GM18498 (cell line): ENCODE results near the gene TRAPPC6A.

Source experiments
- ATAC-seq: cut with Tn5 transposase; IDR thresholded peaks from one replicate; pipeline ENCODE4 v1.9.1; 2021; ENCODE audit warnings: mild to moderate bottlenecking, moderate library complexity; ENCODE audit not compliant: unreplicated experiment

TRAPPC6A gene

DNA sequence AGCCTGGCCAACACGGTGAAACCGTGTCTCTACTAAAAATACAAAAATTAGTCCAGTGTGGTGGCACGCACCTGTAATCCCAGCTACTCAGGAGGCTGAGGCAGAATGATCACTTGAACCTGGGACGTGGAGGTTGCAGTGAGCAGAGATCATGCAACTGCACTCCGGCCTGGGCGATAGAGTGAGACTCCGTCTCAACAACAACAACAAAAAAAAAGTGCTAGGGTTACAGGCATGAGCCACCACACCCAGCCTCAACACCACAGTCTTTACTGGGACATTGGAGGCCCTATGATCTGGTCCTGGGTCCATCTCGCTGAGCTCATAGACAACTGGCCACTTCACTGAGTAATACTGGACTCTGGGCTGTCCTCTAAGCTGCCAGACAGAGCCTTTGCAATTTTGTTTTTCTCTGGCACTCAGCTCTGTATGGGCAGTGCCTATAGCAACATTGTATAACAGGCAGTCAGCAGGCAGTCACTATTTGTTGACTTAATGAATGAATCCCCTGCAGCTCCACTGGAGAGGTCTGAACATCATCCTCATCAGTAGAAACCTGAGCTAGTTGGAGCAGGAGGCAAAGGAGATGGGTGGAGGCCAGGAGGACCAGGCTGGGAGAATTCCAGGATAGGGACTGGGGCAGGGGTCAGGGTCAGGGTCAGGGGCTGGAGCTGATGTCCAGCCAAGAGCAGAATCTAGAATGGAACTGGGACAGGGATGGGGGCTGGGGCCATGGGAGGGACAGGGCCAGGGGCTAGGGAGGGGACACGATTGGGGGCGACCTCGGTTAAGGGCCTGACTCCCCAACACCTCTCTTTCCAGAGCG lies 8.7 kb upstream of the TRAPPC6A start:
- ATAC-seq, result no peak

DNA sequence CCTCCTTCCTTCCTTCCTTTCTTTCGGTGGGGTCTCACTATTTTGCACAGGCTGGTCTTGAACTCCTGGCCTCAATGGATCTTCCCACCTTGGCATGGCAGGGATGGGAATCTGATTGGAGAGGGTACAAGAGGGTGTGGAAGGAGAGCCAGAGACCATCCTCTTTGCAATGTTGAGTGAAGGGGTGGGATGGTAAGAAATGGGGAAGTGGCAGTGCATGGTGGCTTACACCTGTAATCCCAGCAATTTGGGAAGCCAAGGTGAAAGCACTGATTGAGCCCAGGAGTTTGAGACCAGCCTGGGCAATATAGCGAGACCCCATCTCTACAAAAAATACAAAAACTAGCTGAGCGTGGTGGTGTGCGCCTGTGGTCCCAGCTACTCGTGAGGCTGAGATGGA lies 6.1 kb upstream of the TRAPPC6A start:
- ATAC-seq, result no peak

DNA sequence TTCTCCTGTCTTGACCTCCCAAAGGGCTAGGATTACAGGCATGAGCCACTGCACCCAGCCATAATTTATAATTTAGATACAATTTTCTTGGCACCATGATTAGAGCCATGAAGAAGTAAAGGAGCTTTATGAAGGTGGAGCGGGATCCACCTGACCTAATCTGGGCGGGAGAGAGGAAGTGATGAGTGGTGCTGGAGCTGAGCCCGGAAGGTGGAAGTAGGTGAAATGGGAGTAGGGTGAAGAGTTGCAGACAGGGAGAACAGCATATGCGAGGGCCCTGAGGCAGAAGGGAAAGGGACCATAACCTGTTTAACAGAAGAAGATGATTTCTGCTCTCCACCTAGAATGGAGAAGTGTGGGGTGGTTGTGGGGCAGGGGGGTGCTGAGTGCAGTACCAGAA lies 4.7 kb upstream of the TRAPPC6A start:
- no peak for ATAC-seq

DNA sequence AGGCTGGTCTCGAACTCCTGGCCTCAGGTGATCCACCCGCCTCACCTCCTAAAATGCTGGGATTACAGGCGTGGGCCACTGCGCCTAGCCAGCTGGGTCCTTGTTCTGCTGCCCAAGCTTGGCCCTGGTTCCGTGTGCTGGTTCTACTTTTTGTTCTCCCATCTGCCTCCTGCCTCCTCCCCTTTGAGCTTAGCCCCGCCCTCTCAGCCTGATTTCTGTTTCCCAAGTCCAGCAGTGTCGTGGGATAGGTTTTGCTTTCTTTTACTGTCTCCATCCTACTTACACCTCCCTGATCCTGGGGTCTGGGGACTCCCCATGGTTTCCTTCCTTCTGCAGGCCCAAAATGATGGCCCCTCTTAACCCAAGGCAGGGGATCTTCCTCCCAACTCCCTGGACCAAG lies 2.9 kb upstream of the TRAPPC6A start:
- ATAC-seq, result no peak

DNA sequence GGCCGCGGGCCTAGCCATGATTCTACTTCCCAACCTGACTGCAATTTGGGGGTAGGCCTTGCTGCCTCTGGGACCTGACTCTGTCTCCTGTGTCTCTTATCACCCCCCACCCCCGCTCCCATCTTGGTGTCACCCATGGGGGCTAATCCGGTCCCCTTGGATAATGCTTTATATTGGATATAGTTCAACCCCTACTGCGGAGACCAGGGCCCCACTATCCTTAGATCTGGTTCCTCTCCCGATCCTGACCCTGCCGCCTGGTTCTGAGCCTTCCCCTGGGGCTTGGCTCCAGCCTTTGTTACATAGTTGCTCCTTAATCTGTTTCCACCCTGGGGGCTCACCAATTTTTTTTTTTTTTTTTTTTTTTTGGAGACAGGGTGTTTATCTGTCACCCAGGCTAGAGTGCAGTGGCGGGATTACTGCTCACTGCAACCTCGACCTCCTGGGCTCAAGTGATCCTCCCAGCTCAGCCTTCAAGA lies 1.9 kb upstream of the TRAPPC6A start:
- ATAC-seq, result no peak

DNA sequence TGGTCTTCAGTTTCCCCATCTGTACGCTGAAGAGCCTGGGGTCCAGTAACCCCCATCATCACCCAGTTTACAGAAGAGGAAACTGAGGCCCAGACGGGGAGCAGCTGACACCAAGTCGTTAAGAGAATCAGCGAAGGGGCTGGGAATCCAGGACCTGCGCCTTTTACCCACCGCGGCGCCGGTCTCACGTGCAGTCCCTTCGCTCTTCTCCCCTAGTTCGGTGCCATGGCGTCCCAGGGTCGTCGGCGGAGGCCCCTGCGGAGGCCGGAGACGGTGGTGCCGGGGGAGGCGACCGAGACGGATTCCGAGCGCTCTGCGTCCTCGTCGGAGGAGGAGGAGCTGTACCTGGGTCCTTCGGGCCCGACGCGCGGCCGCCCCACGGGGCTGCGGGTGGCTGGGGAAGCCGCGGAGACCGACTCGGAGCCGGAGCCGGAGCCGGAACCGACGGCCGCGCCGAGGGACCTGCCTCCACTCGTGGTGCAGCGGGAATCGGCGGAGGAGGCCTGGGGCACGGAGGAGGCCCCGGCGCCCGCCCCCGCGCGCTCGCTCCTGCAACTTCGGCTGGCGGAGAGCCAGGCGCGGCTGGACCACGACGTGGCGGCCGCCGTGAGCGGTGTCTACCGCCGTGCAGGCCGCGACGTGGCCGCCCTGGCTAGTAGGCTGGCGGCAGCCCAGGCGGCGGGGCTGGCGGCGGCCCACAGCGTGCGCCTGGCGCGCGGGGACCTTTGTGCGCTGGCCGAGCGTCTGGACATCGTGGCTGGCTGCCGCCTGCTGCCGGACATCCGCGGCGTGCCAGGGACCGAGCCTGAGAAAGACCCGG lies 1.2 kb upstream of the TRAPPC6A start:
- ATAC-seq, result no peak

DNA sequence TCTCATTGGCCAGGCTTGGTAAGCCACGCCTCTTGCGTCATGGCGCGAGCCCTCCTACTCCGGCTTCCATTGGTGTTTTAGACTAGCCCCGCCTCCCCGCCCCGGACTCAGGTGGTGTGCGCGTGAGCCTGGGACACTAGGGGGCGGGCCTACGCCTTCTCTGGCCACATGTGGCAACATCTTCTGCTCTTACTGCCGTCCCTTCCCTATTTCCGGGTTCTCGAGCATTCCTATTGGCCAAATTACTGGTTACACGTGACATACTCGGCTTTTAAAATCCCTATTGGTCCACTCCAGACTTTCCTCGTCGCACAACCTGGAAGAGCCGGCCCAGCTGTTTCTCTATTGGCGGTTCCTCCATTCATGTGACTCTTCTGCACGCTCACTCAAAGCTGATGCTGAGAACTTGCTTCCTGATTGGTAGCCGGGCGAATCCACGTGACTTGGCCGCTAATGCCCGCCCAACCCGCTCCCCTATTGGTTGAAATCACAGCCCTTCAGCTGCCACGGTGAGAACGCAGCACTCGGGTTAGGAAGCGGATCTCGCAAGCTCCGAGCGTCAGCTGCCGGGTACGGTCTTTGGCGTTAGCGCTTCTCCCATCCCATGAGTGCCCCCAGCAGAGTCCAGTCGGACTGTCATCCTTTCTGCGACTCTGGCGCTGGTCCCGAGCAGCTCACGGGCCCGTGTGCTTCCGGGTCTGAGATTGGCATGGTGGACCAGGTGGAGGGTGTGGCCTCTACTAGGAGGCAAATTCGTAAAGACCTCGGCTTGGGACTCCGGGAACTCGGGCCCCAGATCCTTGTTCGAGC lies 430 bp upstream of the TRAPPC6A start, which contains the start of gene BLOC1S3:
Gene BLOC1S3 (plus strand): TSS at position 523 of the 810 bp plus-strand sequence. CDS start 513 bp downstream, outside the sequence.
- ATAC-seq, result peak; percentile 82

DNA sequence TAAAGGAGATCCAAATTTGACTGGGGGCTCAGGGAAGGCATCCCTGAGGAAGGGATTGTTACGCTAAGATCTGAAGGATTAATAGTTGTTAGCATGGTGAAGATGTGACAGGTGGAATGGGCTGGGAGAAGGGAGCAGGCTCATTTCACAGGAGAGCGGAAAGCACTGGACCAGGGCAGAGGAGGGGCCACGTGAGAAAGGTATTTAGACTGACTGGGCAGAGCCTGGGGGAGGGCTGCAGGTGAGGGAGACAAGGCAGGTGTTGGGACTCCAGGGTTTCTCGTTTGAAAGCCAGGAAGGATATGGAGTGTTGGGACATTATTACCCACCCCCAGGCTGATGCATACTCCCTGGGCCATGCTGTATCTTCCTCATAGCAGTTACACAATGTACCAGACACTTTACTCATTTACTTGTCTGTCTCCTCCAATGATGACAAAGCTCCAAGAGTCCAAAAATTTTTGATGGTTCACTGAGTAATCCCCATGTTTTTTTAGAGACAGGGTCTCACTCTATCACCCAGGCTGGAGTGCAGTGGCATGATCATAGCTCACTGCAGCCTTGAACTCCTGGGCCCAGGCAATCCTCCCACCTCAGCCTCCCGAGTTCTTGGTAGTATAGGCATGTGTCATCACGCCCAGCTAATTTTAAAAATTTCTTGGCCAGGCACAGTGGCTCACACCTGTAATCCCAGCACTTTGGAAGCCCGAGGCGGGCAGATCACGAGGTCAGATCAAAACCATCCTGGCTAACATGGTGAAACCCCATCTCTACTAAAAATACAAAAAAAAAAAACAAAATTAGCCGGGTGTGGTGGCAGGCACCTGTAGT lies 2.3 kb downstream of the TRAPPC6A start:
- ATAC-seq, result no peak

DNA sequence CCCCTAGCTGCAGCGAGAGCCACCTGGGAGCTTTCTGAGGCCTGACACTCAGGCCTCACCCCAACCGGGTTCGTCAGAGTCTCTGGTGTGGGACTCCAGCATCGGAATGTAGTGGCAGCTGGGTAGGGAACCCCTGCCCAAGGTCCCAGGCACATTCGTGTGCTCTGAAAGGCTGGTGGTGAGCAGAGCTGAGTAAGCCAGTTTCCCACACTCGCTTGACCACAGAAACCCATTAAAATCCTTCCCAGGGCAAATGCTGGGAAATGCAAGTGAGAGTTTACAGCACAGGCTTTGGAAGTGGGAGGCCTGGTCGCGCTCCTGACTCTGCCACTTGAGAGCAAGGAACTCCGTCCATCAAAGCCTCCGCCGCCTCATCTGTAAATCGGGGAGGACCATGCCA lies 4.2 kb downstream of the TRAPPC6A start:
- no peak for ATAC-seq

DNA sequence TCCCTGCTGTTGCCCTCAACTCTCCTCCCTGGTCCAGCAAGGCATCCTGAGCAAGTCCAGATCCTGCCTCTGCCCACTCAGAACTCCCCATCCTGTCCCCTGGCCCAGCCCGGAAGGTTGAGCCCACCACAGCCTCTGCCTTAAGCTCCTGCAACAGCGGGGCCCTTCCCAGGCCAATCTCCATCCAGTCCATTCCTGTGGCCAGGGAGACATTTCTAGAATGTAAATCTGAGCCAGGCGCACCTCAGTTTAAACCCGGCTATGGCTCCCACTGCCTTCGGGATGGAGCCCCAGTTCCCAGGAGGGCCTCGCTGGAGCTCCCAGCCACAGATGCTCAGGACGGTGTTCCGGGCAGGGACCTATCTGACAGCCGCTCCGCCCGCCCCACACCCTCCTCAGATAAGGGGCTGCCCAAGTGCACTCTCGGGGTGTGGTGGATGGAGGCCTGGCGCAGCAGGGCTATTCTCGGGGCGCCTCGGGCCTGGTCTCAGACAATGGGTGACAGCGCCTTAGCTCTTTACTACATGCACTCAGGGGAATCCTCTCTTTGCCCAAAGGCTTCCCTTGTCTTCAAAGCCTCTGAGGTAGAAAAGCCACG lies 5.3 kb downstream of the TRAPPC6A start:
- ATAC-seq, result no peak

DNA sequence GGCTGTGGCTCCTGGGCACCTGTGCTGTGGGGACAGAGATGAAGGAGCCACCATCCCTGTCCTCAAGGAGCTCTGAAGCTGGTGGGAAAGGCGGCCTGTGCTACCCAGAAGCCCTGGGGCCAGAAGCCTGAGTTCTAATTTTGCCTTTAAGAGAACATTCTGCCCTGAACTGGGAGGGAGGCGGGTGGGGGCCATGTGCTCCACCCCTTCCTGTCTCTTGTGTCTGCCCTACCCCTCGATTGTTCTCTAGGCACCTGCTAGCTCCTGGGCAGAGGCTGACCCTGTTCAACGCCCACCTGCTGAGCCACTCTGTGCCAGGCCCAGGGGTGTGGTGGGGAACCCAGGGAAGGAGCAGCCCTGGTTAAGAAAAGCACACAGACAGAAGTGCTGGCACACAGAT lies 5.9 kb downstream of the TRAPPC6A start:
- ATAC-seq, result no peak

DNA sequence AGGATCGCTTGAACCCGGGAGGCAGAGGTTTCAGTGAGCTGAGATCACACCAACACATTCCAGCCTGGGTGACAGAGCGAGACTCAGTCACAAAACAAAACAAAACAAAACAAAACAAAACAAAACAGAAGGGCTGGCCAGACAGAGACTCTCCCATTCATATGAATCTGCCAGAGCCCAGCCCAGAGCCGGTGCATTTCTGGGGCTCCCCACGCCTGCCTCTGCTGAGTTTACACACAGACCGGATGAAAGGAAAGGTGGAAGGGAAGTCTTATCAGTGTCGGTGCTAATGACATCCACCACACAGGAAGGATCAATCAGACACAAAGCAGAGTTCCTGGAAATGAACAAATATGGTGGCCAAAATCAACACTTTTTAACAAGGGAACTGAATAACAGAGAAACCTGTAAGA lies 6.8 kb downstream of the TRAPPC6A start:
- ATAC-seq, result no peak

DNA sequence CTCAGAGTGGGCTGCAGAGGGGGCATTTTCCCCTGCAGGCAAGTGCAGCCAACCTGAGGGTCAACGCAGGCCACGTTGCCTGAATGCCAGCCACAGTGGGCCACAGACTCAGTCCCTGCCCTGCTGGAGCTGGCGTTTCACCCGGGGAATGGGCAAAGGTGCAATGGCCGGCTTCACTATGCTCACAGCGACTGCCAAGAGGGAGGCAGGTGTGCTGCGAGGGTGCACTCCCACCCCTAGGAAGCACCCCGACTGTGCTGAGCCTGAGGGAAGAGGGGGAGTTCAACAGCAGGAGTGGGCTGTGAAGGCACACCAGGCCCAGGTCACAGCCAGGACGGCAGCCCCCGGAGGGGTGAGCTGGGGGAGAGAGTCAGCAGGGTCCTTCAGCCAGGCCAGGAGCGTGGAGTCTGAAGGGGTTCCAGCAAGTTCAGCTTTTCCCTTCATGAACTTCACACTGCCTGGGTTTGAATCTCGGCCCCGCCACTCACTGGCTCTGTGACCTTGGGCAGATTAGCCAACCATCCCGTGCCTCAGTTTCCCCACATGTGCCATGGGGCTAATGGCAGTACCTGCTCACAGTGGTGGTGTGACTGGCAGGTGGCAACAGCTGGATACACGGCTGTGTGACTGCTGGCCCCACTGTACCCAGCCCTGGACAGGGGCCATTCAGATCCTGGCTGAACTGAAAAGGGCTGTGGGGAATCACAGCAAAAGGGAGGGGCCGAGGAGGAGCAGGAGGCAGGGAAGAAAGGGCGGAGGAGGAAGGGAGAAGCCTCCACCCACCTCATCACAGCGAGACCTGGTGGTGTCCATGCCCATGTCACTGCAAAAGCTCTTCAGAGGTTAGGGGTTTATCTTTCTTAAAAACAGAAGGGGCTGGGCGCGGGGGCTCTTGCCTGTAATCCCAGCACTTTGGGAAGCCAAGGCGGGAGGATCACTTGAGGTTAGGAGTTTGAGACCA lies 7.6 kb downstream of the TRAPPC6A start:
- ATAC-seq, result no peak

DNA sequence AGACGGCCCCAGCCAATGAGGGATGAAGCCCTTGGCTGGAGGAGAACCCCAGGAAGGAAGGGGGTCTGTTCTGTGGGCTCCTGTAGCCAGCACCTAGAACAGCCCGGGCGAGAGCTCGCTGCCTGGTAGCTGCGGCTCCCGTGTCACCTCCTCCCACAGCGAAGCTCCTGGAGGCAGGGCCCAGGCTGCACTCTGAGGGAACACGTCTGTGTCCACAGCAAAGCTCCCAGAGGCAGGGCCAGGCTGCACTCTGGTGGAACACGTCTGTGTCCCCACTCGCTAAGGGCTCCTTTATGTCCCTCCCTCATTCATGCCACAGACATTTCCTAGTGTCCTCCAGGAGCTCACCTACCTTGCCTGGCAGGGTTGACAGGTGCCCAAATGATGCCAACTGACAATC lies 8.4 kb downstream of the TRAPPC6A start:
- ATAC-seq, result no peak

DNA sequence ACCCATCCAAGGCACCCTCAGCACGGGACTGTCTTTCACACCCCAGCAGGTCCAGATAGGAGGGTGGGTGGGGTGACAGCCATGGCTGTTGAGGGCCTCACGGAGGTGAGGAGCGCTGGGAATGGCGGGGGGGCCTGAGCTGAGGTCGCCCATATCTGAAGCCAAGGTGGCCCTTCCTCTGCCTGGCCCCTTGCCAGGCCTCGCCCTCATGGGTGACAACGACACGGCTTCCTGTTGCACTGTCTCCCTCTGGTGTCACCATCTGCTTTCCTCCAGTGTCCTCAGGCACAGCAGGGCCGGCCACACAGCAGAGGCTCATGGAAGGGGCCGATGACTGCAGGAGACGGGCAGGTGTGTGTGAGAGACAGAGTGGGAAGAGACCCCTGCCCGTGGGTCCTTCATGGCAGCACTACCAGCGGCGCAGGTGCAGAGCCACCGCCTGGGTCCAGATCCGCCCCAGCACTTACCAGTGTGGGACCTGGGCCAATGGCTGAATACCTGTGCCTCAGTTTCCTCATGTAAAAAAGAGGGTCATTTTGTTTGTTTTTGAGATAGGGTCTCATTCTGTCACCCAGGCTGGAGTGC lies 9.2 kb downstream of the TRAPPC6A start:
- ATAC-seq, result no peak

DNA sequence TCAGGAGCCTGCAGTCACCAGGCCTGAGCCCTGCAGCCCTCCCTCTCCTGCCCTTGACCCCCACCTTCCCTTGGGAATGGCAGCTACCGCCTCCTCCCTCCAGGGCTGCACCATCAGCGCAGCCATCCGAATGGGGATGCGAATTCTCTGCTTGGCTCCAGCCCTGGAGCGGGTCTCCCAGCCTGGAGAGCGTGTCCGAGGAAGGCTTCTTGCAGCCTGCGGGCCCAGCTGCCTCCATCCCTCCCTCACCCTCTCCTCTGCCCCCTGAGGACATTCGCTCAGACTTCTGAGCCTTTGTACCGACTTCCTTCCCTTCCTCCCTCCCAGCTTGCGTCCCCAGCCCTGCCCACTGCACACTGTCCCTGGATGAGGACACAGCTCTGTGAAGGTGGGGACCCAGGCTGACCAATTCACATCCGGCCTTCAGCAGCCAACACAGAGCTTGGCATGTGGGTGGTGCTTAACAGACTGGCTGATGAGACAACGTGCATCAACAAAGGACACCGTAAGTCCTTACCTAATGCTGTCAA lies 11.2 kb downstream of the TRAPPC6A start:
- no peak for ATAC-seq

DNA sequence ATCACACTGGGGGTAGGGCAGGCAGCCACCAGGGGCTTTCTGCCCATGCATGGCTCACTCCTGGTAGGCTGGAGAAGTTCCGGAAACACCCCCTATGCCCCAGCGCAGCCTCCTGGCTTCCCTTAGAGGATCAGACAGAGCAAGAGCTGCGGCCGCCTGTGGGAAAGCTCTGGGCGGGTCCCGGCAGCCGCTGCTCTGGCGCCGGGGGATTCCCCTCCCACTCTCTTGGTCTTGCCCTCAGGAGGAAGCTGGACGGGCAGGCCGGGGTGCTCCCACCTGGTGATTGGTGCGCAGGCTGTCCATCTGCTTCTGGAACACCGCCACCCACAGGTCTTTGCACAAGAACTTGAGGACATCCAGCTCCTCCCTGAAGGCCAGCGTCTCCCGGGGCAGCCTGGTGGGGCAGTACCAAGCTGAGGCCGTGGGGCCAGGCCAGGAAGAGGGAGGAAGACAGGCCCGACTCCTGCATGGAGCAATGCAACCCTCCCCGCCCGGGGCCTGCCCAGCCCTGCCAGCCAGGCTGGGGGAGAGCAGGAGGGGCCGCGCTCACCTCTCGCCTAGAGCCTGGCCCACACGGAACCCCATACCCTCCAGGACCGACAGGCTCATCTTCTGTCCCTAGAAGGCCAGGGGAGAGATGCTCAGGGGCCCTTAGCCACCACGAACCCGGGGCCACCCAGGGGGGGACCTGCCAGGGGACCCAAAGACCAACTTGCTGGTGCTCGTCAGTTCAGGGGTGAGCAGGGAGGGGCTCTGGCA lies 13.3 kb downstream of the TRAPPC6A start:
- ATAC-seq, result peak; percentile 76
